Mononuclear cell (primary cell): ENCODE data around the gene CGAS. TPM values are rescaled to one million over a fixed set of nuclear protein-coding genes. Genes with fewer than 3 reads are reported as not detected.
"Not testable (repeated sequence)": the region's sequence is repeated elsewhere in the genome, so short reads cannot be mapped to it uniquely, and the experiment has no call there.

ENCODE experiments used
- H3K27me3 ChIP-seq: 2 replicates; pipeline ENCODE4 v1.6.0; 2011; ENCODE audit warnings: low read length, control low read depth; ENCODE audit not compliant: insufficient read depth
- H3K4me1 ChIP-seq: 2 replicates; pipeline ENCODE4 v1.5.1; 2011; ENCODE audit warnings: mild to moderate bottlenecking, low read length, control low read depth; ENCODE audit not compliant: insufficient read depth
- H3K4me3 ChIP-seq: 2 replicates; pipeline ENCODE4 v1.5.1; 2011; ENCODE audit warnings: mild to moderate bottlenecking, low read length, moderate library complexity
- H3K9me3 ChIP-seq: 2 replicates; pipeline ENCODE4 v1.5.1; 2011; ENCODE audit warnings: low read depth, mild to moderate bottlenecking, control low read depth, low read length
- total RNA-seq: library from RNA; depleted of rRNA; stranded (reverse); fragments of >200 nt; gene quantifications from one replicate; pipeline ENCODE4 v1.2.3, GENCODE V29; 2012

Gene CGAS
- total RNA-seq, 1 donor, result 22.4 TPM

DNA sequence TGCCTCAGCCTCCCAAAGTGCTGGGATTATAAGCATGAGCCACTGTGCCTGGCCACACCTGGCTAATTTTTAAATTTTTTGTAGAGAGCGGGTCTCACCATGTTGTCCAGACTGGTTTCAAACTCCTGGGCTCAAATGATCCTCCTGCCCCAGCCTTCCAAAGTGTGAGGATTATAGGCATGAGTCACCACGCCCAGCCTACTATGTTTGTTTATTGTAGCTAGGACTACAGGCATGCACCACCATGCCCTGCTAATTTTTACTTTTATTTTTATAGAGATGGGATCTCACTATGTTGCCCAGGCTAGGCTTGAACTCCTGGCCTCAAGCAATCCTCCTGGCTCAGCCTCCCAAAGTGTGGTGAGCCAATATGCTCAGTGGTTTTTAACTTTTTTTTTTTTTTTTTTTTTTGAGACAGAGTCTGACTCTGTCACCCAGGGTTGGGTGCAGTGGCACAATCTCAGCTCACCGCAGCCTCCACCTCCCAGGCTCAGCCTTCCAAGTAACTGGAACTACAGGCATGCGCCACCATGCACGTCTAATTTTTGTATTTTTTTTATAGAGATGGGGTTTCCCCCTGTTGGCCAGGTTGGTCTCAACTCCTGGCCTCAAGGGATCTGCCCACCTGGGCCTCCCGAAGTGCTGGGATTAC lies 69.5 kb downstream of the CGAS start:
- no peaks in the 10 kb centered on the region for H3K9me3 ChIP-seq
- H3K27me3 ChIP-seq, result no peaks in the 10 kb centered on the region
- H3K4me3 ChIP-seq, result no peak overlapping the region
- no peaks in the 10 kb centered on the region for H3K4me1 ChIP-seq

DNA sequence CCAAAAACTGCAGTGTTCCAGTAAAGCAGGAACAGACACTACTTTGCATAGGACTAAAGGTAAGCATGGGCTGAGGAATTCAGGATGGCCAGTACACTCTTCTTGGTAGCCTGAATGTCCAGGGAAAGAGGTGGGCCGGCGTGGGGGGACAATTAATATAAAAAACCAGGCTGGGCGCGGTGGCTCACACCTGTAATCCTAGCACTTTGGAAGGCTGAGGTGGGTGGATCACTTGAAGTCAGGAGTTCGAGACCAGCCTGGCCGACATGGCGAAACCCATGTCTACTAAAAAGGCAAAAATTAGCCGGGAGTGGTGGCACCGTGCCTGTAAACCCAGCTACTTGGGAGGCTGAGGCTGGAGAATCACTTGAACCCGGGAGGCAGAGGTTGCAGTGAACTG lies 70.6 kb downstream of the CGAS start:
- H3K27me3 ChIP-seq, H3K4me1 ChIP-seq, H3K9me3 ChIP-seq, H3K4me3 ChIP-seq: not testable (repeated sequence)

DNA sequence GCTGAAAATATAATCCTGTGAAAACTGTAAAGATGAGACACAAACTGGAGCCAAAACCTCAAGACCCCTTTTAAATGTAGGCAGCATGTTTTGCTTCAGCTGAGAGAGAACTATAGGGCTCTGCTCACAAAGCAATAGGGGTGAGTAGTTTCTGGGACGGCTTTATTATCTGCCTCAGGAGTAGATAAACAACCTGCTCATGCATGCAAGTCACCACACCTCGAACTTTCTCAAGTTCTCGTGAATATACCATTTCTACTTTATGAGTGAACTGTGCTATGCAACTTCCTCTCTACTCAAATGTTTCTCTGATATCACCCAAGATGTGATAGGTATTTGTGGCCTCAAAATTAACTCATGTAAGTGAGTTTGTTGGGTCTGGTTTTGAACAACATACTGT lies 74.9 kb downstream of the CGAS start:
- Histone ChIP-seq H3K4me1 (no peaks in the 10 kb centered on the region), H3K4me3 (no peak overlapping the region), H3K9me3 (no peaks in the 10 kb centered on the region), H3K27me3 (no peaks in the 10 kb centered on the region)

DNA sequence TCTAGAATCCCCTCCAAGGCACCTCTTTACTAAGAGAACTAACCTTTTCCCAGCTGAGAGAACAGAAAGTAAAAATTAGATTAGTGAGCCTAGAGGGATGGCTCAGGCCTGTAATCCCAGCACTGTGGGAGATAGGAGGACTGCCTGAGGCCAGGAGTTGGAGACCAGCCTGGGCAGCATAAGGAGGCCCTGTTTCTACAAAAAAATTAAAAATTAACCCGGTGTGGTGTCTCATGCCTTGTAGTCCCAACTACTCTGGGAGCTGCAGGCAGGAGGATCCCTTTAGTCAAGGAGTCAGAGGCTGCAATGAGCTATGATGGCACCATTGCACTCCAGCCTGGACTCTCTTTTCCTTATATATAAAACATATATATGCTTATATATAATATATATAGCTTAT lies 76.9 kb downstream of the CGAS start:
- no peaks in the 10 kb centered on the region for H3K9me3 ChIP-seq
- H3K27me3 ChIP-seq, result no peaks in the 10 kb centered on the region
- no peak overlapping the region for H3K4me3 ChIP-seq

More for the DNA sequence above, 76.9 kb downstream of the CGAS start:
- no peaks in the 10 kb centered on the region for H3K4me1 ChIP-seq

Other genes with a start within 250 kb of the CGAS start
- gene KHDC1L, start 226.8 kb downstream of the CGAS start, total RNA-seq, result not detected
- gene KHDC1, start 189.1 kb downstream of the CGAS start, total RNA-seq, result 0.21 TPM
- gene DPPA5, start 98.0 kb downstream of the CGAS start, total RNA-seq, result not detected
- gene KHDC3L, start 89.6 kb downstream of the CGAS start, total RNA-seq, result not detected
- not detected for gene OOEP, start 82.4 kb downstream of the CGAS start, total RNA-seq
- gene DDX43, start 57.5 kb downstream of the CGAS start, total RNA-seq, result 1.6 TPM
- 39.9 TPM for gene MTO1, start 9.4 kb upstream of the CGAS start, total RNA-seq
- 24,083 TPM for gene EEF1A1, start 68.7 kb upstream of the CGAS start, total RNA-seq
- 17.7 TPM for gene SLC17A5, start 201.7 kb upstream of the CGAS start, total RNA-seq
- gene CD109, start 243.9 kb upstream of the CGAS start, total RNA-seq, result 3.0 TPM